Suprapubic skin (tissue), 3 donors: ENCODE data around the gene TRIM31.

Experiments used
- EP300 ChIP-seq: sonication (generic); formaldehyde crosslinking; IDR thresholded peaks from one replicate; pipeline ENCODE4 v1.6.1; 2017; ENCODE audit warnings: antibody characterized with exemption
- POLR2A ChIP-seq, 2 donors: fragments of 450-650 bp; IDR thresholded peaks; one replicate each; pipeline ENCODE4 v1.6.1; 2017; ENCODE audit warnings: antibody characterized with exemption in 2 of 2, mild to moderate bottlenecking in 2 of 2, moderate library complexity in 2 of 2
- TF ChIP-seq, protein P1 (sequence below), 2 donors: fragments of 200-600 bp in 1 of 2; fragments of 450-650 bp in 1 of 2; sonication (generic) in 1 of 2; IDR thresholded peaks; one replicate each; pipeline ENCODE4 v1.5.1; 2016 to 2019; ENCODE audit warnings: antibody characterized with exemption in 2 of 2, mild to moderate bottlenecking in 1 of 2, moderate library complexity in 1 of 2

DNA sequence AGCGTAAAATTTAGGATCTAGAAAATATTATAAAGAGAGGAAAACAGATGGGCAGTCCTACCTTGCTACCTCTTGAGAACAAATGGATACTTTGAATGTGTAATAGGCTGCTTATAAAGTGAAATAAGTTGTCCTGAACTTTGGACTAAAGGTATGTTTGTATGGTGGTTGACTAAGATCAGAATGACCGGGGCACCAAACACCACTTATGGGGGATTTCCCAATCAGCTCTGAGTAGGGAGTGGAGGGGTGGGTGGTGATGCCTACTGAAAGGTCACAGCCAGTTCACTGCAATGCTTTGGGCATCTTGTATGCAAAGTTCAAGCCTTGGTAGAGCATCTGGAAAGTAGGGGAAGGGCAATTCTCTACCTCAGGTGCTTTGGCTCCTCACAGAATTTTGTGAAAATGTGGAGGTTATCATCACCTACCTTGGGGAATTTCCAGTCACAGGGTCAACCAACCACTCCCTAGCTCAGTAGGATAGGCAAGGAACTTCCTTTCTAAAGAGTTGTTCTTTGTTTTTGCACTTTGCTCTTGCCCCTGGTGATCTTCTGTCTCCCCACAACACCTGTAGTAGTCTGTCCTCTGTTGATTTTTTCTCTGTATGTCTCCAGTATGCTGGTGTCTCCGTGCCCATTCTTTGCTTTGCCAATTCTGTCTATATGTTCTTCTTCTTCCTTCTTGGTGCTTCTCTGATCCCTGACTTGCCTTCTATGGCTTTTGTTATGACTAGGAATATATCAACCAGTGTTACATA is at the start of gene TRIM31:
- TF ChIP-seq, protein P1, sequence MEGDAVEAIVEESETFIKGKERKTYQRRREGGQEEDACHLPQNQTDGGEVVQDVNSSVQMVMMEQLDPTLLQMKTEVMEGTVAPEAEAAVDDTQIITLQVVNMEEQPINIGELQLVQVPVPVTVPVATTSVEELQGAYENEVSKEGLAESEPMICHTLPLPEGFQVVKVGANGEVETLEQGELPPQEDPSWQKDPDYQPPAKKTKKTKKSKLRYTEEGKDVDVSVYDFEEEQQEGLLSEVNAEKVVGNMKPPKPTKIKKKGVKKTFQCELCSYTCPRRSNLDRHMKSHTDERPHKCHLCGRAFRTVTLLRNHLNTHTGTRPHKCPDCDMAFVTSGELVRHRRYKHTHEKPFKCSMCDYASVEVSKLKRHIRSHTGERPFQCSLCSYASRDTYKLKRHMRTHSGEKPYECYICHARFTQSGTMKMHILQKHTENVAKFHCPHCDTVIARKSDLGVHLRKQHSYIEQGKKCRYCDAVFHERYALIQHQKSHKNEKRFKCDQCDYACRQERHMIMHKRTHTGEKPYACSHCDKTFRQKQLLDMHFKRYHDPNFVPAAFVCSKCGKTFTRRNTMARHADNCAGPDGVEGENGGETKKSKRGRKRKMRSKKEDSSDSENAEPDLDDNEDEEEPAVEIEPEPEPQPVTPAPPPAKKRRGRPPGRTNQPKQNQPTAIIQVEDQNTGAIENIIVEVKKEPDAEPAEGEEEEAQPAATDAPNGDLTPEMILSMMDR (IDR thresholded peaks at IDR 0.05) = no peak
- TF ChIP-seq POLR2A (IDR thresholded peaks at IDR 0.05) = no peak
- no peak for TF ChIP-seq EP300
